Activated CD4-positive, alpha-beta memory T cell treated with anti-CD3 and anti-CD28 coated beads, Interleukin-2, amount 10 ng/mL, durations not matched to agents 7 days and 5 days (primary cell): ENCODE results near the gene CLCN1. TPM values are rescaled to one million over a fixed set of nuclear protein-coding genes. Genes with fewer than 3 reads are reported as not detected.

Source experiments
- CTCF ChIA-PET: fragments of 350-600 bp; sonication (Branson Sonifier 250); formaldehyde crosslinking; loops from one replicate; lab custom pipeline; 2021; ENCODE audit warnings: antibody characterized with exemption, inconsistent platforms; lab: Charles Lee
- POLR2A ChIA-PET: fragments of 350-600 bp; sonication (Branson Sonifier 250); formaldehyde crosslinking; loops from one replicate; lab custom pipeline; 2021; ENCODE audit warnings: antibody characterized with exemption; lab: Charles Lee
- DNase-seq: peaks from one replicate; pipeline ENCODE4 v3.0.0-alpha.2; 2020
- H3K27ac Mint-ChIP-seq: one replicate; pipeline ENCODE4 v1.8.0; 2021; ENCODE audit warnings: mild to moderate bottlenecking, mixed read lengths
- H3K27me3 Mint-ChIP-seq: one replicate; pipeline ENCODE4 v1.8.0; 2021; ENCODE audit warnings: mixed read lengths
- H3K36me3 Mint-ChIP-seq: one replicate; pipeline ENCODE4 v1.8.0; 2021; ENCODE audit warnings: low read depth, mixed read lengths
- H3K4me1 Mint-ChIP-seq: one replicate; pipeline ENCODE4 v1.8.0; 2021; ENCODE audit warnings: mixed read lengths
- H3K4me3 Mint-ChIP-seq: one replicate; pipeline ENCODE4 v1.8.0; 2021; ENCODE audit warnings: mild to moderate bottlenecking, mixed read lengths
- H3K9me3 Mint-ChIP-seq: one replicate; pipeline ENCODE4 v1.8.0; 2021; ENCODE audit warnings: mixed read lengths
- total RNA-seq, 2 experiments: library from RNA; stranded (reverse); gene quantifications; one replicate each; pipeline ENCODE4 v1.2.3, GENCODE V29; 2021

Gene CLCN1
- total RNA-seq, 2 experiments from 2014 or later, result 0.10 TPM; not detected in 1

- ChIA-PET CTCF (no interaction called here), POLR2A (interaction anchor here (0.6 kb wide), 1 partner anchor 110 kb away, joined by 3 read pairs; the partner anchor contains the start of gene CASP2)
- DNase-seq, result no peak
- Mint-ChIP-seq H3K27me3 (no peaks in the 10 kb centered on the region), H3K27ac (no peak overlapping the region), H3K9me3 (no peaks in the 10 kb centered on the region), H3K4me3 (no peak overlapping the region), H3K36me3 (peaks cover 2% of the 10 kb centered on the region), H3K4me1 (peaks cover 9% of the 10 kb centered on the region)
These were observed 82.0 kb downstream of the CLCN1 start for GRCh38 chr7:143397710-143398530.

GRCh38 chr7:143398616-143399015 lies 82.7 kb downstream of the CLCN1 start:
- no peaks in the 10 kb centered on the region for H3K9me3 Mint-ChIP-seq
- POLR2A ChIA-PET, result no interaction called here
- CTCF ChIA-PET, result no interaction called here

GRCh38 chr7:143399151-143399550 lies 83.2 kb downstream of the CLCN1 start:
- CTCF ChIA-PET, result no interaction called here
- POLR2A ChIA-PET, result no interaction called here
- Mint-ChIP-seq H3K27ac (no peak overlapping the region), H3K9me3 (no peaks in the 10 kb centered on the region), H3K4me1 (peaks cover 9% of the 10 kb centered on the region), H3K27me3 (no peaks in the 10 kb centered on the region), H3K4me3 (no peak overlapping the region), H3K36me3 (no peaks in the 10 kb centered on the region)
- DNase-seq, result no peak

More at GRCh38 chr7:143398616-143399015, 82.7 kb downstream of the CLCN1 start:
- H3K4me1 Mint-ChIP-seq, result peaks cover 9% of the 10 kb centered on the region
- no peaks in the 10 kb centered on the region for H3K27me3 Mint-ChIP-seq
- H3K4me3 Mint-ChIP-seq, result no peak overlapping the region
- DNase-seq, result no peak
- H3K27ac Mint-ChIP-seq, result no peak overlapping the region
- H3K36me3 Mint-ChIP-seq, result no peaks in the 10 kb centered on the region

- POLR2A ChIA-PET, result no interaction called here
- CTCF ChIA-PET, result no interaction called here
- H3K4me1 Mint-ChIP-seq, result peaks cover 8% of the 10 kb centered on the region
These were observed 83.7 kb downstream of the CLCN1 start for GRCh38 chr7:143399642-143400041.

GRCh38 chr7:143401265-143401664 lies 85.4 kb downstream of the CLCN1 start:
- no peak for DNase-seq
- H3K27me3 Mint-ChIP-seq, result no peaks in the 10 kb centered on the region
- H3K36me3 Mint-ChIP-seq, result no peaks in the 10 kb centered on the region
- CTCF ChIA-PET, result interaction anchor here (0.8 to 3.3 kb wide), 3 partner anchors 14 to 161 kb away, joined by 3 to 13 read pairs (median 7); no protein-coding TSS in a partner anchor
- H3K27ac Mint-ChIP-seq, result no peak overlapping the region
- H3K4me3 Mint-ChIP-seq, result no peak overlapping the region
- H3K9me3 Mint-ChIP-seq, result no peaks in the 10 kb centered on the region
- no peaks in the 10 kb centered on the region for H3K4me1 Mint-ChIP-seq
- POLR2A ChIA-PET, result no interaction called here

More at GRCh38 chr7:143399642-143400041, 83.7 kb downstream of the CLCN1 start:
- H3K4me3 Mint-ChIP-seq, result no peak overlapping the region
- no peaks in the 10 kb centered on the region for H3K27me3 Mint-ChIP-seq
- H3K27ac Mint-ChIP-seq, result no peak overlapping the region
- DNase-seq, result no peak
- no peaks in the 10 kb centered on the region for H3K36me3 Mint-ChIP-seq
- no peaks in the 10 kb centered on the region for H3K9me3 Mint-ChIP-seq

Other genes with a start within 250 kb of the CLCN1 start
- not detected for gene PIP, start 184.0 kb upstream of the CLCN1 start, total RNA-seq
- gene TAS2R39, start 132.7 kb upstream of the CLCN1 start, total RNA-seq, result not detected
- gene TAS2R40, start 94.1 kb upstream of the CLCN1 start, total RNA-seq, result not detected
- 100 to 1,000 TPM; 502 to 518 TPM for gene GSTK1, start 52.7 kb upstream of the CLCN1 start, total RNA-seq
- under 1 TPM; 0.48 to 0.73 TPM for gene TMEM139, start 31.2 kb upstream of the CLCN1 start, total RNA-seq
- 100 to 1,000 TPM; 117 to 122 TPM for gene CASP2, start 27.8 kb upstream of the CLCN1 start, total RNA-seq
- gene FAM131B, start 46.6 kb downstream of the CLCN1 start, total RNA-seq, result 1 to 10 TPM; 1.2 TPM
- gene ZYX, start 65.2 kb downstream of the CLCN1 start, total RNA-seq, result 100 to 1,000 TPM; 235 to 249 TPM
- 1 to 10 TPM; 1.1 to 1.2 TPM for gene EPHA1, start 92.7 kb downstream of the CLCN1 start, total RNA-seq
- not detected for gene TAS2R60, start 127.3 kb downstream of the CLCN1 start, total RNA-seq
- not detected for gene TAS2R41, start 161.8 kb downstream of the CLCN1 start, total RNA-seq